Pancreas (tissue), 10 donors: ENCODE results near the gene MAN2B1. TPM values are rescaled to one million over a fixed set of nuclear protein-coding genes. Genes with fewer than 3 reads are reported as not detected.

ENCODE experiments used
- ATAC-seq, 4 donors: fragments of 200-7000 bp; cut with Tn5 transposase; one replicate each; pipeline versions ENCODE4 v1.8.0 to v1.9.1; 2020; ENCODE audit warnings: mild to moderate bottlenecking in 4 of 4, moderate library complexity in 4 of 4
- DNase-seq, 6 donors: peaks; one replicate each; pipeline ENCODE4 v3.0.0-alpha.2; 2020
- FAIRE-seq: peaks from 2 replicates; lab custom pipeline; 2012; peaks lifted over from hg19 to GRCh38; lab: Jason Lieb, UNC
- H3K27ac ChIP-seq, 4 donors: fragments of 200-600 bp; sonication (generic); 1 replicate in 3 of 4; 2 replicates in 1 of 4; pipeline versions ENCODE4 v1.5.0 to v1.8.0; 2020
- H3K27me3 ChIP-seq, 4 donors: fragments of 200-600 bp; one replicate each; pipeline ENCODE4 v1.8.0; 2021
- H3K36me3 ChIP-seq, 3 donors: fragments of 200-600 bp; sonication (generic) in 1 of 3; one replicate each; pipeline versions ENCODE4 v1.5.0 to v1.8.0; 2020 to 2021
- H3K4me1 ChIP-seq, 3 donors: fragments of 200-600 bp; one replicate each; pipeline ENCODE4 v1.8.0; 2021
- H3K4me3 ChIP-seq, 4 donors: fragments of 200-600 bp; sonication (generic) in 2 of 4; one replicate each; pipeline versions ENCODE4 v1.5.0 to v1.8.0; 2020 to 2021
- H3K9me3 ChIP-seq, 4 donors: fragments of 200-600 bp; one replicate each; pipeline ENCODE4 v1.8.0; 2021
- CTCF ChIP-seq, 4 donors: fragments of 200-600 bp; sonication (generic) in 3 of 4; IDR thresholded peaks; one replicate each; pipeline versions ENCODE4 v1.5.0 to v1.8.0; 2021; ENCODE audit warnings: antibody characterized with exemption in 4 of 4
- WGBS, 2 donors: extraction: QIAGEN DNeasy Blood & Tissue Kit; methylation state at CpG; one replicate each; pipeline ENCODE4 v1.1.7; 2013; 5-methylcytosine and 5-hydroxymethylcytosine counted together
- intact Hi-C, 3 donors: fragments of 100-400 bp; cut with DNase I; formaldehyde crosslinking; loops; one replicate each; pipeline versions ENCODE4 v1.11.1 to v1.14.2; 2022
- polyA plus RNA-seq, 2 donors: library from polyadenylated mRNA; stranded (reverse); fragments of 200-250 nt; gene quantifications; one replicate each; pipeline ENCODE4 v1.2.3, GENCODE V29; 2013
- total RNA-seq, 6 donors: library from RNA; stranded (reverse); fragmentation: NEBNext Ultra II Directional in 4 of 6; extraction: Animal tissue kit (Norgen Biotek cat#: 25700) in 4 of 6; gene quantifications; one replicate each; pipeline versions ENCODE4 v1.2.1 to v1.2.4, GENCODE V29; 2021 to 2023
- donor health status: healthy with polysubstance abuse.
- donor health status: DM: no; HTN: no; CAD: no; lungs with moderate emphysema.
- donor health status: DM: no; HTN: no; CAD: no.
- donor health status: control.
- donor health status: control.
- donor health status: Bipolar disorder and iron deficiency.
- donor health status: DM: yes; HTN: yes; CAD: no.
- donor health status: DM: no; HTN: no; CAD: no.
- donor health status: DM: no; HTN: no; CAD: no.
- donor health status: DM: yes; HTN: yes; CAD: no.

Gene MAN2B1
- total and polyA plus RNA-seq, 8 donors, result 30.2 to 92.8 (median 52.4) TPM

DNA sequence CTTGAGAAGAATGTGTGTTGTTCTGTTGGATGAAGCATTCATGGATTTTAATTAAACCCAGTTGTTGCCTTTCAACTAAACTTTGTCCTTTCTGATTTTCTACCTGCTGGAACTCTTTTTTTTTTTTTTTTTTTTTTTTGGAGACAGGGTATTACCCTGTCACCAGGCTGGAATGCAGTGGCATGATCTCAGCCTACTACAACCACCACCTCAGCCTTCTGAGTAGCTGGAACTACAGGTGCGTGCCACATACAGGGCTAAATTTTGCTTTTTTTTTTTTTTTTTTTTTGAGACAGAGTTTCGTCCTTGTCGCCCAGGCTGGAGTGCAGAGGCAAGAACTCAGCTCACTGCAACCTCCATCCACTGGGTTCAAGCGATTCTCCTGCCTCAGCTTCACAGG, 48.9 kb downstream of the MAN2B1 start:
- H3K27ac ChIP-seq, result no peak overlapping the region
- intact Hi-C loops, result no loop called here
- 83 to 91% methylated on average over 4 of the region's 4 CpGs for WGBS, 2 donors

DNA sequence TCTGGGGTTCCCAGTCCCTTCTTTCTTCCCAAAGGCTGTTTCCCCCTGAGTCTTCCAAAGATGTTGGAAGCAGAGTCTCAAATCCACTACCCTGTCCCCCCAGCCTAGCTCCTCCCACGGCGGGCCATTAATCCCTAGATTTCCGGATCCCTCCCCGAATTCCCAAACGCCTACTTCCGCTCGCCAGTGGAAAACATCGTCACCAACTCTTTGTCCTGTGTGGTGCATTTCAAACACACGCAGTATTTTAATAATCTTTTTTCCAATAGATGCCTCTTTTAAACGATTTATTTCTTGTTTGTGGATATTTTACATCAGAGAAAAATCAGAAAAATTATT, 55.2 kb downstream of the MAN2B1 start:
- H3K36me3 ChIP-seq, result no peaks in the 10 kb centered on the region
- no peaks in the 10 kb centered on the region for H3K27me3 ChIP-seq
- peak; percentile 77 to 84 (median 80) for ATAC-seq
- no peaks in the 10 kb centered on the region for H3K9me3 ChIP-seq
- H3K4me3 ChIP-seq, result peak overlapping the region; percentile 74 to 98 (median 92)
- WGBS, 2 donors, result 0 to 1% methylated on average over 10 of the region's 10 CpGs
- DNase-seq, result peak; percentile 67 to 75 (median 71)
- peak overlapping the region; percentile 96 to 99 (median 96) for H3K27ac ChIP-seq
- peaks cover 3 to 19% (median 7%) of the 10 kb centered on the region in 3 donors for H3K4me1 ChIP-seq
- no peak for FAIRE-seq
- intact Hi-C loops, result no loop called here
- TF ChIP-seq CTCF (IDR thresholded peaks at IDR 0.05), result no peak

More for the DNA sequence above, 48.9 kb downstream of the MAN2B1 start:
- FAIRE-seq (no peak), ATAC-seq (peak in 2 of 4 donors; percentile 22 to 33), DNase-seq (no peak)
- H3K27me3 ChIP-seq, result no peaks in the 10 kb centered on the region
- H3K4me3 ChIP-seq, result no peak overlapping the region
- no peak for TF ChIP-seq CTCF (IDR thresholded peaks at IDR 0.05)
- H3K36me3 ChIP-seq, result no peaks in the 10 kb centered on the region
- H3K9me3 ChIP-seq, result no peaks in the 10 kb centered on the region
- H3K4me1 ChIP-seq, result peaks cover 0 to 2% (median 0%) of the 10 kb centered on the region in 3 donors

DNA sequence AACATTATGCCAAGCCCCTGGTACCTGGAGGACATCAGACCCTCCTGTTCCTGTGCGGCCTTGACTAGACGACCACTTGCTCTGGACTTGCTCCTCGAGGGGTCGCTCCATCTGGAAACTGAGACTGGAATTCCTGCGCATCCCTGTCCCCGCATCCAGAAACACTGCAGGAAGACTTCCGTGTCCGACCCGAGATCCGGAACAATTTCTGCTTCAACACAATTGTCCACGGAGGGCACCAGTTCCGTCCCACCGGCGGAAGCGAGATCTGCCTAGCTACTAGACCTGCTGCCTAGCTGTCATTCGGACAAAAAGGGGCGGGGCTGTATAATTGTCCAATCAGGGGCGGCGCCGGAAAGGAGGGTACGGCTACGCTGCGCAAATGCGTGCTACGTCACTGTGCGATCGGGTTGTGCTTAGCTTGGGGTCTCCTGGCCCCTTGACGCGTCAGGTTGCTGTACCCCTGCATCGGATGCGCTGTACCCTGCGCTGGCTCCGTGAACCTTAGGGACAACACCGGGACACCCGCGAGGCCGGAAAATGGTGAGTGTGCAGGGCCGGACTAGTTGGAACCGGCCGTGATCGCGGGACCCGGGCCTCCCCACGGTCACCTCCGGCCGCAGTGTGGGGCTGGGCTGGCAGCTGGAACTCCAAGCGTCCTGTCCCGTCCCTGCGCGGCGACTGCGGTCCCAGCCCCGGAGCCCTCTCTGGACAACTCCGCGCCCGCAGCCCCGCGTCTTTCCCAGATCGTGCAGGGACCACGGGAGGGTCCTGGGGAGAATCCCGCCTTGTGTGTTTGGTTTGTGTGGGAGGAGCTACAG, 55.8 kb downstream of the MAN2B1 start, which contains the start of the genes ZNF490 and ZNF791:
Gene ZNF490 (minus strand): TSS at position 274 of the 821 bp plus-strand sequence. CDS start 133 bp downstream, at position 141.
Gene ZNF791 (plus strand): TSS at position 381 of the 821 bp plus-strand sequence. CDS start 160 bp downstream, at position 541.
- Histone ChIP-seq H3K4me3 (peak within 1 kb of the TSS; percentile 74 to 98 (median 92)), H3K36me3 (no peaks in the 10 kb centered on the region), H3K4me1 (peaks cover 3 to 19% (median 7%) of the 10 kb centered on the region in 3 donors), H3K9me3 (no peaks in the 10 kb centered on the region), H3K27ac (peak within 1 kb of the TSS; percentile 96 to 99 (median 96)), H3K27me3 (no peaks in the 10 kb centered on the region)
- no peak for TF ChIP-seq CTCF (IDR thresholded peaks at IDR 0.05)
- FAIRE-seq (peak; percentile 54), DNase-seq (peak; percentile 94 to 98 (median 98)), ATAC-seq (peak; percentile 97 to 99 (median 98))
- intact Hi-C loops, result no loop called here
- WGBS, 2 donors, result 0% methylated on average over 60 to 61 of the region's 61 CpGs

- H3K27ac ChIP-seq, result no peak overlapping the region
- DNase-seq (no peak), FAIRE-seq (no peak), ATAC-seq (no peak)
- no peaks in the 10 kb centered on the region for H3K36me3 ChIP-seq
- H3K4me1 ChIP-seq, result peaks cover 3 to 16% (median 7%) of the 10 kb centered on the region in 3 donors
- no peaks in the 10 kb centered on the region for H3K9me3 ChIP-seq
- TF ChIP-seq CTCF (IDR thresholded peaks at IDR 0.05), result no peak
- H3K4me3 ChIP-seq, result no peak overlapping the region
- intact Hi-C loops, result no loop called here
- 92 to 95% methylated on average over 3 of the region's 3 CpGs for WGBS, 2 donors
- H3K27me3 ChIP-seq, result no peaks in the 10 kb centered on the region
Observed at GRCh38 chr19:12607631-12608030, 58.9 kb downstream of the MAN2B1 start.
